ENCODE data around the gene OR3A3. TPM values are rescaled to one million over a fixed set of nuclear protein-coding genes. Genes with fewer than 3 reads are reported as not detected.
"Not testable (repeated sequence)": the region's sequence is repeated elsewhere in the genome, so short reads cannot be mapped to it uniquely, and the experiment has no call there.

Gene OR3A3
- total RNA-seq, 1 donor from 2014 or later: not detected

- DNase-seq (ENCODE audit: low read depth): no peak
- no peaks in the 10 kb centered on the region for H3K36me3 ChIP-seq (ENCODE audit: control insufficient read depth, insufficient read depth, low read length)
- no peak for TF ChIP-seq CTCF (IDR thresholded peaks at IDR 0.05; ENCODE audit: insufficient read depth, low read length, severe bottlenecking)
- H3K4me3 ChIP-seq (ENCODE audit: low read depth, low read length): no peak within 1 kb of the TSS
- FAIRE-seq: peak; percentile 23
- no peaks in the 10 kb centered on the region for H3K27me3 ChIP-seq (ENCODE audit: control insufficient read depth, insufficient read depth, low read length)
Observed at GRCh38 chr17:3398310-3398709, 12.9 kb upstream of the OR3A3 start, which contains the start of gene OR1E1. OR1E1 (minus strand) TSS chr17:3398410; CDS start chr17:3398410, 0 bp downstream.

DNA sequence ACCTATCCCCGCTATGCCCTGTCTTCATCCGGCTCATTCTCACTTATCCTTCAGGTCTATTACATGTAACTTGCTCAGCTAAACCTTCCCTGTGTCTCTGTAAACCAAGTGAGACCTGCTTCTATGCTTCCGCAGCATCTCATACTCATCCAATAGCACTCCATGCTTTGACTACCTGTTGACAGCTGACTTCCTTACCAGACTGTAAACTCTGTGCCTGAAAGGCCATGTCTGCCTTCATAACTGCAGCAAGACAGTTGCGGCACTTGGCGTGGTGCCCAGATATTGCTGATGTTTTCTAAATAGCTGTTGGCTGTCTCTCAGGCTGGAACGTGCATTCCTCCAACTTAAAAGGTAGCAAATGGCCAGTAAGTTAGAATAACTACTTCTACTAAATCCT, 11.1 kb upstream of the OR3A3 start:
- no peaks in the 10 kb centered on the region for H3K27me3 ChIP-seq (ENCODE audit: control insufficient read depth, insufficient read depth, low read length)
- H3K36me3 ChIP-seq (ENCODE audit: control insufficient read depth, insufficient read depth, low read length): no peaks in the 10 kb centered on the region
- FAIRE-seq: no peak
- no peak overlapping the region for H3K4me3 ChIP-seq (ENCODE audit: low read depth, low read length)
- peak; percentile 2 for DNase-seq (ENCODE audit: low read depth)
- TF ChIP-seq CTCF (IDR thresholded peaks at IDR 0.05; ENCODE audit: insufficient read depth, low read length, severe bottlenecking): no peak

GRCh38 chr17:3401786-3402185, 9.4 kb upstream of the OR3A3 start:
- Histone ChIP-seq H3K36me3 (ENCODE audit: control insufficient read depth, insufficient read depth, low read length) (no peaks in the 10 kb centered on the region), H3K27me3 (ENCODE audit: control insufficient read depth, insufficient read depth, low read length) (no peaks in the 10 kb centered on the region), H3K4me3 (ENCODE audit: low read depth, low read length) (no peak overlapping the region)
- DNase-seq (ENCODE audit: low read depth): no peak
- no peak for TF ChIP-seq CTCF (IDR thresholded peaks at IDR 0.05; ENCODE audit: insufficient read depth, low read length, severe bottlenecking)
- FAIRE-seq: no peak

DNA sequence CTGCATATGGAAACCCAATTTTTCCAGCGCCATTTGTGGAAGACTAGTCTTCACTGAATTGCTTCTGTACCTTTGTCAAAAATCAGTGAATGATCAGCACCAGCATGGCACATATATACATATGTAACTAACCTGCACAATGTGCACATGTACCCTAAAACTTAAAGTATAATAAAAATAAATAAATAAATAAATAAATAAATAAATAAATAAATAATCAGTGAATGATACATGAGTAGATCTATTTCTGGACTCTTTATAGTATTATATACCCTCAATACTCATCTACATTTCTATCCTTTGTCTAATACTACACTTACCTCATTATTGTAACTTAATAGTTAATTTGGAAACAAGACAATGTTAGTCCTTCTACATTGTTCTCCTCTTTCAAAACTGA, 7.3 kb upstream of the OR3A3 start:
- H3K4me3 ChIP-seq (ENCODE audit: low read depth, low read length); FAIRE-seq; H3K36me3 ChIP-seq (ENCODE audit: control insufficient read depth, insufficient read depth, low read length): not testable (repeated sequence)

DNA sequence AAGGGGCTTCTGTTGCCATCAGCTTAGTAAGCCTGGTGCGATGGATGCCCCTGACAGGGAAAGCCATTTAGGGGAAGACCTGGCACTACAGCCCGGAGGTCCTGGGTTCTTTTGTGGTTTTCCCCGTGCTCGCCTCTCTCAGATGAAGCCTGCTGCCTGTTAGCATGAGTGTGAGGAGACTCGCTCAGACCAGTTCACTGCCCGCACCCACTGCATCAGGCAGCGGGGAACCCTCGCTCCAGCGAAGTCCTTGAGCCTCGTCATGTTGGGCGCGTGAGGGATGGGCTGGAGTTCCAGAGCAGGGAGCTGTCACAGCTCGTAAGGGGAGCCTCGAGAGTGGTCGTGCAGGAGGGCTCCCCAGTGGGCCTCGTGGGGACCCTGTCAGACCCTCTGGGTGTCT, 1.0 kb downstream of the OR3A3 start:
- not testable (repeated sequence) for H3K4me3 ChIP-seq (ENCODE audit: low read depth, low read length); H3K27me3 ChIP-seq (ENCODE audit: control insufficient read depth, insufficient read depth, low read length); DNase-seq (ENCODE audit: low read depth); H3K36me3 ChIP-seq (ENCODE audit: control insufficient read depth, insufficient read depth, low read length)
- FAIRE-seq: peak; percentile 64

More for the DNA sequence above, 7.3 kb upstream of the OR3A3 start:
- not testable (repeated sequence) for DNase-seq (ENCODE audit: low read depth); H3K27me3 ChIP-seq (ENCODE audit: control insufficient read depth, insufficient read depth, low read length)

GRCh38 chr17:3415610-3416009, 4.4 kb downstream of the OR3A3 start:
- DNase-seq (ENCODE audit: low read depth) (no peak), FAIRE-seq (no peak)
- H3K4me3 ChIP-seq (ENCODE audit: low read depth, low read length): no peak overlapping the region
- no peak for TF ChIP-seq CTCF (IDR thresholded peaks at IDR 0.05; ENCODE audit: insufficient read depth, low read length, severe bottlenecking)
- no peaks in the 10 kb centered on the region for H3K27me3 ChIP-seq (ENCODE audit: control insufficient read depth, insufficient read depth, low read length)
- no peaks in the 10 kb centered on the region for H3K36me3 ChIP-seq (ENCODE audit: control insufficient read depth, insufficient read depth, low read length)

DNA sequence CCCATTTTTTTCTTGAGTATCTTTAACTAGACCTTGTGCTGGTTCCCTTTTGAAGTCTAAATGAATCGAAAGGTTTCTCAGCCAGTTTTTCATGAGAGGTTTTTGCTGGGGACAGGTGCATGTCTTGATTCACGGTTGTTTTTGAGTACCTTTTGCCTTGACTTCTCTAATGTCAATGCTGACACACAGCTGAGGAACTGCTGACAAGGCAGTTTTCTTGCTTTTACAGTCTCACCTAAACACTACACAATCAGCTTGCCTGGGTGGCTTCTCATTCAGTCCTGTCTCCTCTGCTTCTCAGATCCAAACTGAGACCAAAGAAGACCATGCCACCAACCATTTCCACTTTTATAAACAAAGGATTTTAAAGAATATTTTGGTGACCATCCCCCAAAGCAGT, 7.1 kb downstream of the OR3A3 start:
- H3K27me3 ChIP-seq (ENCODE audit: control insufficient read depth, insufficient read depth, low read length): no peaks in the 10 kb centered on the region
- FAIRE-seq: no peak

DNA sequence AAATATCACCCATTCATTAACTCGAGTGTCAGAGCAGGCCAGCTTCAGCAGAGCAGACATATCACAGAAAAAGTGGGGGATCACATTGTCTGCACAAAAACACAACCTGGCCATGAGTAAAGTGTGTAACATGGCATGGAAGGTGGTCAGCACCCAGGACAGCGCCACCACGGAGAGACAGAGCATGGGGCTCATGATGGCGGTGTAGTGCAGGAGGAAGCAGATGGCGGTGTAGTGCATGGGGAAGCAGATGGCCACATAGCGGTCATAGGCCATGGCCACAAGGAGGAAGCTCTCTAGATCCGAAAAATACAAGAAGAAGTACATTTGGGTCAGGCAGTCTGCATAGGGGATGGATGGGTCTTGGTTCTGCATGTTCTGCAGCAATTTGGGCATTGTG, 22.0 kb downstream of the OR3A3 start:
- FAIRE-seq: peak; percentile 99
- not testable (repeated sequence) for H3K4me3 ChIP-seq (ENCODE audit: low read depth, low read length); H3K36me3 ChIP-seq (ENCODE audit: control insufficient read depth, insufficient read depth, low read length); H3K27me3 ChIP-seq (ENCODE audit: control insufficient read depth, insufficient read depth, low read length); DNase-seq (ENCODE audit: low read depth)

More for the DNA sequence above, 7.1 kb downstream of the OR3A3 start:
- TF ChIP-seq CTCF (IDR thresholded peaks at IDR 0.05; ENCODE audit: insufficient read depth, low read length, severe bottlenecking): no peak
- Histone ChIP-seq H3K4me3 (ENCODE audit: low read depth, low read length) (no peak overlapping the region), H3K36me3 (ENCODE audit: control insufficient read depth, insufficient read depth, low read length) (no peaks in the 10 kb centered on the region)
- no peak for DNase-seq (ENCODE audit: low read depth)

Data from bronchial epithelial cell (primary cell).